ENCODE data around the gene LYPLA2. TPM values are rescaled to one million over a fixed set of nuclear protein-coding genes. Genes with fewer than 3 reads are reported as not detected.

The LYPLA2 gene
- total and polyA plus RNA-seq, 2 experiments from 2014 or later = 102 to 204 TPM

- Histone ChIP-seq H3K4me3 (no peak overlapping the region), H3K36me3 (ENCODE audit: insufficient read depth) (no peaks in the 10 kb centered on the region), H3K4me2 (no peak overlapping the region), H3K79me2 (replicated peaks; ENCODE audit: insufficient read depth) (no peaks in the 10 kb centered on the region), H4K20me1 (replicated peaks; ENCODE audit: insufficient read depth) (no peaks in the 10 kb centered on the region), H2AFZ (no peak overlapping the region), H3K27me3 (ENCODE audit: insufficient read depth) (no peaks in the 10 kb centered on the region), H3K4me1 (ENCODE audit: insufficient read depth) (no peaks in the 10 kb centered on the region), H3K27ac (ENCODE audit: low read depth) (no peak overlapping the region), H3F3A (replicated peaks; ENCODE audit: low read depth) (no peaks in the 10 kb centered on the region), H3K9me2 (ENCODE audit: insufficient read depth) (no peaks in the 10 kb centered on the region)
- DNase-seq (ENCODE audit: low spot score) (no peak), ATAC-seq (no peak)
- H3K9me3 Mint-ChIP-seq = no peaks in the 10 kb centered on the region; the same call in 2 of the 3 replicates
- H3K36me3 Mint-ChIP-seq (ENCODE audit: low read depth) = no peaks in the 10 kb centered on the region
- no peaks in the 10 kb centered on the region for H3K4me1 Mint-ChIP-seq
- no peak overlapping the region for H3K27ac Mint-ChIP-seq
- TF ChIP-seq REST (IDR thresholded peaks at IDR 0.05; ENCODE audit: unreplicated experiment) = no peak
- no peak for TF ChIP-seq EZH2phosphoT487 (IDR thresholded peaks at IDR 0.05; ENCODE audit: unreplicated experiment)
- no peak for TF ChIP-seq NANOG (IDR thresholded peaks at IDR 0.05; ENCODE audit: borderline replicate concordance)
- TF ChIP-seq ZNF331 (CRISPR knock-in tag; IDR thresholded peaks at IDR 0.05; ENCODE audit: low read depth) = no peak
- no peak for TF ChIP-seq ZNF114 (CRISPR knock-in tag; IDR thresholded peaks at IDR 0.05)
- no peak overlapping the region for H3K4me3 Mint-ChIP-seq
- H3K27me3 Mint-ChIP-seq (ENCODE audit: insufficient read depth, low read depth, poor library complexity) = peaks cover 5% of the 10 kb centered on the region
Observed at GRCh38 chr1:23816906-23817305, 26.0 kb downstream of the LYPLA2 start.

DNA sequence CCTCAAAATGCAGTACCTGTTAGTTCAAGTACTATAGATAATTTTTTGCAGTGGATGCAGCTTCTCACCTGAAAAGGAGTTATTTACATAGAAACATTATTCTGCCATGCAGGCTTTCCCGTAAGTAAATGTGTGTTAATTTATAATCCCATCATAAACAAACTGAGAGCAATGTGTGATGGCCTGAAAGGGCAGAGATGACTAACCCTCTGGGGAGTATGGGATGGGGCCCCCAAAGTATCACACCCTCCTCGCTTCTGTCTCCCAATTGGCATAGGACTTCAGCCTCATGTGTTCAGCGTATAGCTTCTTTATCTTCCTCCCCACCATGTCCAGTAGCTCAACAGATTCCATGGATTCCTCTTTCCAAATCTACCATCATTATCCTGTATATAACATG lies 26.7 kb downstream of the LYPLA2 start:
- no peaks in the 10 kb centered on the region; the same call in 2 of the 3 replicates for H3K9me3 Mint-ChIP-seq
- no peaks in the 10 kb centered on the region for H3K79me2 ChIP-seq (replicated peaks; ENCODE audit: insufficient read depth)
- H3K9me2 ChIP-seq (ENCODE audit: insufficient read depth) = no peaks in the 10 kb centered on the region
- no peaks in the 10 kb centered on the region for H3K36me3 ChIP-seq (ENCODE audit: insufficient read depth)
- H3K4me1 ChIP-seq (ENCODE audit: insufficient read depth) = no peaks in the 10 kb centered on the region
- H2AFZ ChIP-seq = no peak overlapping the region
- H3K27ac ChIP-seq (ENCODE audit: low read depth) = no peak overlapping the region
- no peaks in the 10 kb centered on the region for H3K36me3 Mint-ChIP-seq (ENCODE audit: low read depth)
- no peaks in the 10 kb centered on the region for H3F3A ChIP-seq (replicated peaks; ENCODE audit: low read depth)
- ATAC-seq = no peak
- TF ChIP-seq EZH2phosphoT487 (IDR thresholded peaks at IDR 0.05; ENCODE audit: unreplicated experiment) = no peak
- no peak for TF ChIP-seq POLR2AphosphoS5 (IDR thresholded peaks at IDR 0.05; ENCODE audit: low read depth)
- no peak for TF ChIP-seq EZH2 (IDR thresholded peaks at IDR 0.05; ENCODE audit: low read depth, unreplicated experiment)
- TF ChIP-seq CREB1 (CRISPR knock-in tag; IDR thresholded peaks at IDR 0.05; ENCODE audit: low read depth) = no peak
- TF ChIP-seq ZNF462 (CRISPR knock-in tag; IDR thresholded peaks at IDR 0.05) = no peak
- TF ChIP-seq, protein P1, sequence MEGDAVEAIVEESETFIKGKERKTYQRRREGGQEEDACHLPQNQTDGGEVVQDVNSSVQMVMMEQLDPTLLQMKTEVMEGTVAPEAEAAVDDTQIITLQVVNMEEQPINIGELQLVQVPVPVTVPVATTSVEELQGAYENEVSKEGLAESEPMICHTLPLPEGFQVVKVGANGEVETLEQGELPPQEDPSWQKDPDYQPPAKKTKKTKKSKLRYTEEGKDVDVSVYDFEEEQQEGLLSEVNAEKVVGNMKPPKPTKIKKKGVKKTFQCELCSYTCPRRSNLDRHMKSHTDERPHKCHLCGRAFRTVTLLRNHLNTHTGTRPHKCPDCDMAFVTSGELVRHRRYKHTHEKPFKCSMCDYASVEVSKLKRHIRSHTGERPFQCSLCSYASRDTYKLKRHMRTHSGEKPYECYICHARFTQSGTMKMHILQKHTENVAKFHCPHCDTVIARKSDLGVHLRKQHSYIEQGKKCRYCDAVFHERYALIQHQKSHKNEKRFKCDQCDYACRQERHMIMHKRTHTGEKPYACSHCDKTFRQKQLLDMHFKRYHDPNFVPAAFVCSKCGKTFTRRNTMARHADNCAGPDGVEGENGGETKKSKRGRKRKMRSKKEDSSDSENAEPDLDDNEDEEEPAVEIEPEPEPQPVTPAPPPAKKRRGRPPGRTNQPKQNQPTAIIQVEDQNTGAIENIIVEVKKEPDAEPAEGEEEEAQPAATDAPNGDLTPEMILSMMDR (conservative IDR thresholded peaks at IDR 0.05; ENCODE audit: low read depth in 2 of 2) = no peak
- no peak for TF ChIP-seq NANOG (IDR thresholded peaks at IDR 0.05; ENCODE audit: borderline replicate concordance)
- H3K4me1 Mint-ChIP-seq = no peaks in the 10 kb centered on the region
- H3K27me3 Mint-ChIP-seq (ENCODE audit: insufficient read depth, low read depth, poor library complexity) = peaks cover 5% of the 10 kb centered on the region
- no peaks in the 10 kb centered on the region for H4K20me1 ChIP-seq (replicated peaks; ENCODE audit: insufficient read depth)
- no peak overlapping the region for H3K4me3 Mint-ChIP-seq
- H3K4me3 ChIP-seq = no peak overlapping the region
- no peak overlapping the region for H3K4me2 ChIP-seq
- no peaks in the 10 kb centered on the region for H3K27me3 ChIP-seq (ENCODE audit: insufficient read depth)
- DNase-seq (ENCODE audit: low spot score) = no peak
- H3K27ac Mint-ChIP-seq = no peak overlapping the region
